HEK293 (cell line): Measurements from ENCODE around the gene GLTPD2.

Experiments used
- CTCF ChIA-PET: fragments of 350-600 bp; formaldehyde crosslinking; extraction: SDS; loops from one replicate; lab custom pipeline; 2021; ENCODE audit warnings: antibody characterized with exemption; lab: Yijun Ruan, JAX
- POLR2A ChIA-PET: fragments of 300-600 bp; formaldehyde crosslinking; extraction: SDS; loops from one replicate; lab custom pipeline; 2020; ENCODE audit warnings: antibody characterized with exemption, inconsistent platforms; lab: Yijun Ruan, JAX
- H3K27ac ChIP-seq: fragments of 200-500 bp; sonication (Bioruptor generic); 2 replicates; pipeline ENCODE4 v1.5.1; 2014; ENCODE audit warnings: low read depth, low read length, control low read depth, inconsistent platforms; ENCODE audit errors: extremely low read depth
- H3K36me3 ChIP-seq, 2 experiments: fragments of 200-500 bp in 1 of 2; sonication (Bioruptor generic) in 1 of 2; 1 replicate in 1 of 2; 2 replicates in 1 of 2; pipeline ENCODE4 v1.5.1; 2014 to 2017; ENCODE audit warnings: inconsistent platforms in 2 of 2, low read length in 2 of 2; ENCODE audit not compliant: control insufficient read depth in 2 of 2, insufficient read depth in 1 of 2
- H3K4me1 ChIP-seq: fragments of 200-500 bp; sonication (Bioruptor generic); 2 replicates; pipeline ENCODE4 v1.5.1; 2014; ENCODE audit warnings: mild to moderate bottlenecking, low read length, inconsistent platforms; ENCODE audit not compliant: control insufficient read depth, insufficient read depth
- H3K4me3 ChIP-seq: 2 replicates; pipeline ENCODE4 v1.5.1; 2011; ENCODE audit warnings: low read depth, mild to moderate bottlenecking, control low read depth, low read length, moderate library complexity
- H3K9me3 ChIP-seq: fragments of 200-500 bp; sonication (Bioruptor generic); 2 replicates; pipeline ENCODE4 v1.5.1; 2014; ENCODE audit warnings: low read depth, low read length, inconsistent platforms; ENCODE audit not compliant: control insufficient read depth, insufficient read depth
- GLI2 ChIP-seq: fragments of 450-650 bp; formaldehyde crosslinking; IDR thresholded peaks from 2 replicates; pipeline ENCODE4; 2017; ENCODE audit warnings: missing biosample characterization, missing genetic modification characterization, low read depth, borderline replicate concordance
- KLF1 ChIP-seq: fragments of 450-650 bp; formaldehyde crosslinking; IDR thresholded peaks from 2 replicates; pipeline ENCODE4 v1.5.1; 2016; ENCODE audit warnings: missing biosample characterization, missing genetic modification characterization
- KLF16 ChIP-seq: fragments of 450-650 bp; formaldehyde crosslinking; IDR thresholded peaks from 2 replicates; pipeline ENCODE4 v1.5.1; 2017; ENCODE audit warnings: missing biosample characterization, missing genetic modification characterization
- KLF7 ChIP-seq: fragments of 450-650 bp; formaldehyde crosslinking; IDR thresholded peaks from 2 replicates; pipeline ENCODE4 v1.5.1; 2016; ENCODE audit warnings: missing biosample characterization, missing genetic modification characterization, borderline replicate concordance
- KLF9 ChIP-seq: fragments of 450-650 bp; formaldehyde crosslinking; IDR thresholded peaks from 2 replicates; pipeline ENCODE4 v1.5.1; 2016; ENCODE audit warnings: missing biosample characterization, missing genetic modification characterization, low read depth
- PRDM1 ChIP-seq: fragments of 450-650 bp; formaldehyde crosslinking; IDR thresholded peaks from 2 replicates; pipeline ENCODE4; 2016; ENCODE audit warnings: missing biosample characterization, missing genetic modification characterization
- REST ChIP-seq: fragments of 450-650 bp; formaldehyde crosslinking; IDR thresholded peaks from 2 replicates; pipeline ENCODE4 v1.5.1; 2016; ENCODE audit warnings: missing biosample characterization, missing genetic modification characterization
- SALL2 ChIP-seq: fragments of 450-650 bp; formaldehyde crosslinking; IDR thresholded peaks from 2 replicates; pipeline ENCODE4 v1.5.0; 2017; ENCODE audit warnings: missing biosample characterization, mild to moderate bottlenecking, missing genetic modification characterization, borderline replicate concordance
- WT1 ChIP-seq: fragments of 450-650 bp; formaldehyde crosslinking; IDR thresholded peaks from 2 replicates; pipeline ENCODE4 v1.5.1; 2016; ENCODE audit warnings: missing biosample characterization, missing genetic modification characterization
- ZBTB20 ChIP-seq: fragments of 450-650 bp; formaldehyde crosslinking; IDR thresholded peaks from 2 replicates; pipeline ENCODE4 v1.5.1; 2016; ENCODE audit warnings: missing biosample characterization, missing genetic modification characterization
- ZBTB49 ChIP-seq: fragments of 450-650 bp; formaldehyde crosslinking; IDR thresholded peaks from 2 replicates; pipeline ENCODE4 v1.5.1; 2016; ENCODE audit warnings: missing biosample characterization, missing genetic modification characterization, low read depth
- ZEB2 ChIP-seq: fragments of 450-650 bp; formaldehyde crosslinking; IDR thresholded peaks from 2 replicates; pipeline ENCODE4 v1.5.1; 2016; ENCODE audit warnings: missing biosample characterization, missing genetic modification characterization
- ZFP37 ChIP-seq: fragments of 450-650 bp; formaldehyde crosslinking; IDR thresholded peaks from 2 replicates; pipeline ENCODE4 v1.5.1; 2016; ENCODE audit warnings: missing biosample characterization, missing genetic modification characterization
- ZNF146 ChIP-seq: fragments of 450-650 bp; formaldehyde crosslinking; IDR thresholded peaks from 2 replicates; pipeline ENCODE4 v1.5.1; 2016; ENCODE audit warnings: missing biosample characterization, missing genetic modification characterization
- ZNF169 ChIP-seq: fragments of 450-650 bp; formaldehyde crosslinking; IDR thresholded peaks from 2 replicates; pipeline ENCODE4 v1.5.1; 2016; ENCODE audit warnings: missing biosample characterization, missing genetic modification characterization
- ZNF202 ChIP-seq: fragments of 450-650 bp; formaldehyde crosslinking; IDR thresholded peaks from 2 replicates; pipeline ENCODE4 v1.5.1; 2016; ENCODE audit warnings: missing biosample characterization, missing genetic modification characterization, borderline replicate concordance
- ZNF239 ChIP-seq: fragments of 450-650 bp; formaldehyde crosslinking; IDR thresholded peaks from 2 replicates; pipeline ENCODE4 v1.5.1; 2016; ENCODE audit warnings: missing biosample characterization, missing genetic modification characterization
- ZNF248 ChIP-seq: fragments of 450-650 bp; formaldehyde crosslinking; IDR thresholded peaks from 2 replicates; pipeline ENCODE4 v1.5.1; 2017; ENCODE audit warnings: missing biosample characterization, missing genetic modification characterization
- ZNF311 ChIP-seq: fragments of 450-650 bp; formaldehyde crosslinking; IDR thresholded peaks from 2 replicates; pipeline ENCODE4 v1.5.1; 2017; ENCODE audit warnings: missing biosample characterization, missing genetic modification characterization, borderline replicate concordance
- ZNF510 ChIP-seq: fragments of 450-650 bp; formaldehyde crosslinking; IDR thresholded peaks from 2 replicates; pipeline ENCODE4 v1.5.1; 2018; ENCODE audit warnings: mild to moderate bottlenecking, missing genetic modification characterization, missing biosample characterization; ENCODE audit not compliant: insufficient replicate concordance
- ZNF513 ChIP-seq: fragments of 450-650 bp; IDR thresholded peaks from 2 replicates; pipeline ENCODE4 v1.5.1; 2018; ENCODE audit warnings: missing biosample characterization, missing genetic modification characterization
- ZNF529 ChIP-seq: fragments of 450-650 bp; formaldehyde crosslinking; IDR thresholded peaks from 2 replicates; pipeline ENCODE4 v1.5.1; 2017; ENCODE audit warnings: missing genetic modification characterization, missing biosample characterization; ENCODE audit not compliant: insufficient replicate concordance
- ZNF571 ChIP-seq: fragments of 450-650 bp; formaldehyde crosslinking; IDR thresholded peaks from 2 replicates; pipeline ENCODE4 v1.5.0; 2017; ENCODE audit warnings: missing biosample characterization, missing genetic modification characterization
- ZNF600 ChIP-seq: fragments of 450-650 bp; formaldehyde crosslinking; IDR thresholded peaks from 2 replicates; pipeline ENCODE4 v1.5.1; 2016; ENCODE audit warnings: missing biosample characterization, missing genetic modification characterization
- ZNF623 ChIP-seq: fragments of 450-650 bp; formaldehyde crosslinking; IDR thresholded peaks from 2 replicates; pipeline ENCODE4 v1.5.1; 2016; ENCODE audit warnings: missing biosample characterization, missing genetic modification characterization
- ZNF639 ChIP-seq: fragments of 450-650 bp; formaldehyde crosslinking; IDR thresholded peaks from 2 replicates; pipeline ENCODE4 v1.5.1; 2016; ENCODE audit warnings: missing biosample characterization, missing genetic modification characterization
- ZSCAN23 ChIP-seq: fragments of 450-650 bp; formaldehyde crosslinking; IDR thresholded peaks from 2 replicates; pipeline ENCODE4 v1.5.1; 2016; ENCODE audit warnings: missing biosample characterization, missing genetic modification characterization

The GLTPD2 gene

GRCh38 chr17:4832829-4833177, 44.0 kb downstream of the GLTPD2 start (continued):
- TF ChIP-seq REST (peak; percentile 30; the same call in 1 of the 2 replicates), PRDM1 (peak; percentile 96), KLF1 (tag by site-specific recombination) (peak; percentile 57), KLF9 (tag by site-specific recombination) (peak; percentile 94)

- Histone ChIP-seq H3K36me3 (peaks cover 0 to 5% of the 10 kb centered on the region in 2 experiments; a peak in 1 of 3 replicates), H3K4me3 (peak within 1 kb of the TSS; percentile 90), H3K4me1 (peaks cover 14% of the 10 kb centered on the region), H3K9me3 (no peaks in the 10 kb centered on the region), H3K27ac (peak within 1 kb of the TSS; percentile 81)
- CTCF ChIA-PET = interaction anchor here (0.6 to 1.1 kb wide), 2 partner anchors 57 to 197 kb away, joined by 4 read pairs; no protein-coding TSS in a partner anchor
- POLR2A ChIA-PET = interaction anchor here (0.9 to 2.4 kb wide), 4 partner anchors 10 to 43 kb away, joined by 3 to 9 read pairs (median 5); partner anchors contain the start of gene PLD2
- no peak for TF ChIP-seq ZNF202 (tag by site-specific recombination)
- TF ChIP-seq ZNF510 = no peak
- peak; percentile 69 for TF ChIP-seq KLF16 (tag by site-specific recombination)
- TF ChIP-seq WT1 (tag by site-specific recombination) = peak; percentile 23; the same call in 1 of the 2 replicates
- TF ChIP-seq ZNF513 (tag by site-specific recombination) = no peak
- TF ChIP-seq SALL2 (tag by site-specific recombination) = no peak
- TF ChIP-seq ZNF600 (tag by site-specific recombination) = peak; percentile 56; the same call in 1 of the 2 replicates
- 0 out of 2 replicates have a peak, but pooled peaks have one; percentile 47 for TF ChIP-seq ZNF239 (tag by site-specific recombination)
- TF ChIP-seq ZFP37 (tag by site-specific recombination) = 0 out of 2 replicates have a peak, but pooled peaks have one; percentile 65
- no peak for TF ChIP-seq ZNF571 (tag by site-specific recombination)
- peak; percentile 47; the same call in 1 of the 2 replicates for TF ChIP-seq KLF7 (tag by site-specific recombination)
- no peak for TF ChIP-seq ZSCAN23 (tag by site-specific recombination)
- no peak for TF ChIP-seq ZNF311 (tag by site-specific recombination)
- TF ChIP-seq ZBTB20 (tag by site-specific recombination) = peak; percentile 71
- peak; percentile 16; the same call in 1 of the 2 replicates for TF ChIP-seq ZNF623 (tag by site-specific recombination)
- TF ChIP-seq ZNF146 = peak; percentile 7; the same call in 1 of the 2 replicates
- no peak for TF ChIP-seq GLI2 (tag by site-specific recombination)
- no peak for TF ChIP-seq ZNF639 (tag by site-specific recombination)
- peak; percentile 72 for TF ChIP-seq ZEB2 (tag by site-specific recombination)
- no peak for TF ChIP-seq ZBTB49 (tag by site-specific recombination)
- TF ChIP-seq ZNF169 (tag by site-specific recombination) = peak; percentile 11; the same call in 1 of the 2 replicates
- TF ChIP-seq ZNF248 (tag by site-specific recombination) = no peak
- no peak for TF ChIP-seq ZNF529
Measured at GRCh38 chr17:4833178-4833940, 44.6 kb downstream of the GLTPD2 start, which contains the start of gene MINK1. Gene MINK1 (plus strand): TSS chr17:4833340. CDS start chr17:4833584, 244 bp downstream.
